AG04449 (cell line): Measurements from ENCODE around the gene DLGAP5.

ENCODE experiments used
- CTCF ChIA-PET: fragments of 350-600 bp; formaldehyde crosslinking; extraction: SDS; loops from one replicate; lab custom pipeline; 2021; ENCODE audit warnings: antibody characterized with exemption; lab: Yijun Ruan, JAX
- POLR2A ChIA-PET: fragments of 400-600, 350-600 bp; formaldehyde crosslinking; extraction: SDS; loops from one replicate; lab custom pipeline; 2020; ENCODE audit warnings: antibody characterized with exemption, inconsistent platforms; lab: Yijun Ruan, JAX
- DNase-seq: peaks from one replicate; pipeline ENCODE4 v3.0.0-alpha.2; 2010; ENCODE audit warnings: low read depth, low spot score
- H3K4me3 ChIP-seq: 2 replicates; pipeline ENCODE4 v1.5.1; 2011; ENCODE audit warnings: low read depth, mild to moderate bottlenecking, control low read depth, low read length
- TF ChIP-seq, protein P1 (sequence below): IDR thresholded peaks from one replicate; pipeline ENCODE4 v1.5.1; 2011; ENCODE audit warnings: mild to moderate bottlenecking, moderate library complexity, low read length, control low read depth, inconsistent platforms; ENCODE audit not compliant: insufficient read depth; ENCODE audit errors: missing control alignments

DLGAP5 gene

DNA sequence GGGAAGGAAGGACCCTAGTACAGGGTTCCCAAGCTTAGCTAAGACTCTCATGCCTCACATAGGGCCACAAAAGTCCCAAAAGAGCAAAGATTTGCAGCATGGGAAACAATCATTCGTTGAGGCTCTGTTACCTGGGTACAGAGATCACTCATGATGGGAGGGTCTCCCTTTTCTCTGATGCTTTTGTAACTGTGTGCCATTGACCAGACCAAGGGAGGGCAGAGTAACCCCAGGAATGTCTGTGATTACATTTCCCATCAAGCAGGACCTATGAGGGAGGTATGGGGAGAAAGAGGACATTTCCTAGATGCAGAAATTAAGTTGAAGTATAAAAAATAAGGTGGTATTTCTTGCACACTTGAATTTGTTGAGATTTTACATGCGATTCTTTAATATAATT lies 16.4 kb upstream of the DLGAP5 start:
- ChIA-PET POLR2A (no interaction called here), CTCF (no interaction called here)
- TF ChIP-seq, protein P1, sequence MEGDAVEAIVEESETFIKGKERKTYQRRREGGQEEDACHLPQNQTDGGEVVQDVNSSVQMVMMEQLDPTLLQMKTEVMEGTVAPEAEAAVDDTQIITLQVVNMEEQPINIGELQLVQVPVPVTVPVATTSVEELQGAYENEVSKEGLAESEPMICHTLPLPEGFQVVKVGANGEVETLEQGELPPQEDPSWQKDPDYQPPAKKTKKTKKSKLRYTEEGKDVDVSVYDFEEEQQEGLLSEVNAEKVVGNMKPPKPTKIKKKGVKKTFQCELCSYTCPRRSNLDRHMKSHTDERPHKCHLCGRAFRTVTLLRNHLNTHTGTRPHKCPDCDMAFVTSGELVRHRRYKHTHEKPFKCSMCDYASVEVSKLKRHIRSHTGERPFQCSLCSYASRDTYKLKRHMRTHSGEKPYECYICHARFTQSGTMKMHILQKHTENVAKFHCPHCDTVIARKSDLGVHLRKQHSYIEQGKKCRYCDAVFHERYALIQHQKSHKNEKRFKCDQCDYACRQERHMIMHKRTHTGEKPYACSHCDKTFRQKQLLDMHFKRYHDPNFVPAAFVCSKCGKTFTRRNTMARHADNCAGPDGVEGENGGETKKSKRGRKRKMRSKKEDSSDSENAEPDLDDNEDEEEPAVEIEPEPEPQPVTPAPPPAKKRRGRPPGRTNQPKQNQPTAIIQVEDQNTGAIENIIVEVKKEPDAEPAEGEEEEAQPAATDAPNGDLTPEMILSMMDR, result no peak
- H3K4me3 ChIP-seq, result no peak overlapping the region
- DNase-seq, result no peak

DNA sequence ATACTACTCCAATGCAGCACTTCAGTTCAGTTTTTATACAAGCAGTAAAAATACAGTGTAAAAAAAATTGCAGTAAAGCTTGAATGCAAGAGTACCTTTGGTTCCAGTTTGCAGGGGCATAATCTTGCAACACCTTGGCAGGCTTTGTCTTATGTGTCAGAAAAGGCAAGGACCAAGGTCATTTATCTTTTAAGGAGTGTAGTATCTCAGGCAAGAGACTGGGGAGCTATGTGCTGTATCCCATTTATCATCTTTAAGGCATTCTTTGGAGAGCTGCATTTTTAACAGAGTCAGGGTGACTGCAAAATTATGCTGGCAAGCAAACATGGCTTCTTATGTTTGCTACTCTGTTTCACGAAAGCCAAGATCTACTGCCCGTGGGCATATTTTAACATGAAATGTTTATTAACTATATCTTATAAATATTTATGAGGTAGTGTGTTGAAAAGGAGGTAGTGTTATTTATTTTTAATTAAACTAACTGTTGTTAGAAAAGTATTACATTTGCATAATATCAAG lies 14.8 kb upstream of the DLGAP5 start:
- H3K4me3 ChIP-seq, result no peak overlapping the region
- CTCF ChIA-PET, result interaction anchor here (0.6 to 1.1 kb wide), 2 partner anchors 15 to 224 kb away, joined by 3 read pairs; partner anchors contain the start of gene DLGAP5
- TF ChIP-seq, protein P1, result no peak
- POLR2A ChIA-PET, result no interaction called here
- DNase-seq, result no peak

DNA sequence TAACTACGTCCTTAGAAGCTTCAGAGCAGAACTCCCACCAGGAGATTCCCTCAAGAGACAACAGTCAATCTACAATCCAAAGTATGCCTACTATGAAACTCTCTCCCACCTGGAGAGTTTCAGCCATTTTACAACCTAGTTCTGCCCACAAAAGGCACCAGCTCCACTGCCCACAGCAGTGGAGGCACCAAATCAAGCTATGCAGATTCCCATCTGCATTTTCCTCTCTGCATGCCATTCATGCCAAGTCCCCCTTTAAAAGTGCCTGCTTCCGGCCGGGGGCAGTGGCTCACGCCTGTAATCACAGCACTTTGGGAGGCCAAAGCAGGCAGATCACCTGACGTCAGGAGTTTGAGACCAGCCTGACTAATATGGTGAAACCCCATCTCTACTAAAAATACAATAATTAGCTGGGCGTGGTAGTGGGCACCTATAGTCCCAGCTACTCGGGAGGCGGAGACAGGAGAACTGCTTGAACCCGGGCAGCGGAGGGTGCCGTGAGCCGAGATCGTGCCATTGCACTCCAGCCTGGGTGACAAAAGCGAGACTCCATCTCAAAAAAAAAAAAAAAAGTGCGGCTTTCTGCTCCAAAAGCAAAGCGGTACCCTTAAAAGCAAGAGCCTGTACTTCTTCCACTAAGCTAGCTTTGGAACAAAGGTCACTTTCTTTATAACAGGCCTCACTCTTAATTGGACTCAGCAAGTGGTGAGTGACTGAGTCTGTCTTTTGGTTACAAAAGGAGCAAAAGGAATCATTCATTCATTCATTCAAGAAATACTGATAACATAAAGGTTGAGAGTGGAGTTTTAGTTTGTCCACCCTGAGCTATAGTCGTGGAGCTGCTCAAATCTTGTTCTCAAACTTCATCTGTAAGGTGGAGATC lies 10.1 kb upstream of the DLGAP5 start:
- ChIA-PET CTCF (interaction anchor here (0.8 to 3.0 kb wide), 2 partner anchors 11 to 44 kb away, joined by 3 to 28 read pairs; no protein-coding TSS in a partner anchor), POLR2A (no interaction called here)
- no peak for DNase-seq
- no peak overlapping the region for H3K4me3 ChIP-seq
- TF ChIP-seq, protein P1, result no peak

- ChIA-PET CTCF (interaction anchor here (3.0 kb wide), 1 partner anchor 12 kb away, joined by 28 read pairs; no protein-coding TSS in a partner anchor), POLR2A (no interaction called here)
- H3K4me3 ChIP-seq, result no peak overlapping the region
- TF ChIP-seq, protein P1, result no peak
- no peak for DNase-seq
Observed at GRCh38 chr14:55200651-55201050, 9.3 kb upstream of the DLGAP5 start.

DNA sequence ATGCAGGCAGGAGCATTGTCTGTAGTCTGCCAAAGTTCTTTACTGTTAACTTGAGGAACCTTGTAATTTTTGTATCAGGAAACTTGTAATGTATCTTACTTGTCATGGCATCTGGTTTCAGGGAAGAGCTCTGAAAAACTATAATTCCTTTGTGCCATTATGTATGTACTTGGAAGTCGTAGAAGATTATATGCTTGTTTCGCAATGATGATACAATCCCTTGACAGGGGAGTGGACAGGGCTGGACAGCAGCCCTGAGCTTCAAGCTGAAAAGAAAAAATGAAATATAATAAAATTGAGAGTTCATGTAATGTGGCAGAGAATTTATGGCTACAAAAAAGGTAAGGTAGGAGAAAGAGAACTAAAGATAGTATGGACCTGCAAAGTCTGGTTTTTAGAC lies 7.4 kb upstream of the DLGAP5 start:
- DNase-seq, result no peak
- no peak overlapping the region for H3K4me3 ChIP-seq
- CTCF ChIA-PET, result interaction anchor here (0.8 to 2.2 kb wide), 2 partner anchors 14 to 126 kb away, joined by 3 to 13 read pairs; no protein-coding TSS in a partner anchor
- POLR2A ChIA-PET, result no interaction called here
- TF ChIP-seq, protein P1, result no peak

- TF ChIP-seq, protein P1, result no peak
- POLR2A ChIA-PET, result no interaction called here
- DNase-seq, result no peak
- CTCF ChIA-PET, result interaction anchor here (1.1 kb wide), 2 partner anchors 17 to 1374 kb away, joined by 3 read pairs; no protein-coding TSS in a partner anchor
- no peak overlapping the region for H3K4me3 ChIP-seq
Observed at GRCh38 chr14:55194656-55195355, 3.4 kb upstream of the DLGAP5 start.
